Nephron progenitor cell (in vitro differentiated cells): Measurements from ENCODE around the gene EIF2B4.

ENCODE experiments used
- DNase-seq: peaks from one replicate; pipeline ENCODE4 v3.0.0; 2021
- H3K27ac Mint-ChIP-seq: 2 replicates; pipeline ENCODE4 v1.8.0; 2021; ENCODE audit warnings: mild to moderate bottlenecking, moderate library complexity, mixed read lengths
- H3K27me3 Mint-ChIP-seq: 2 replicates; pipeline ENCODE4 v1.8.0; 2021; ENCODE audit warnings: mild to moderate bottlenecking, low read depth, mixed read lengths; ENCODE audit not compliant: poor library complexity
- H3K36me3 Mint-ChIP-seq: 2 replicates; pipeline ENCODE4 v1.8.0; 2021; ENCODE audit warnings: low read depth, mixed read lengths
- H3K4me1 Mint-ChIP-seq: 2 replicates; pipeline ENCODE4 v1.8.0; 2021; ENCODE audit warnings: mixed read lengths
- H3K4me3 Mint-ChIP-seq: 2 replicates; pipeline ENCODE4 v1.8.0; 2021; ENCODE audit warnings: mild to moderate bottlenecking, moderate library complexity, mixed read lengths
- H3K9me3 Mint-ChIP-seq: 2 replicates; pipeline ENCODE4 v1.8.0; 2021; ENCODE audit warnings: mild to moderate bottlenecking, moderate library complexity, mixed read lengths
- CTCF ChIP-seq: fragments of 200-600 bp; sonication (generic); IDR thresholded peaks from 2 replicates; pipeline ENCODE4 v1.5.0; 2021; ENCODE audit warnings: antibody characterized with exemption

Gene EIF2B4

GRCh38 chr2:27370026-27370815, at the start of gene EIF2B4, which contains the start of gene SNX17:
TSS of gene EIF2B4 (minus strand) at chr2:27370338. CDS start at chr2:27370314, 24 bp downstream.
TSS of gene SNX17 (plus strand) at chr2:27370616. CDS start at chr2:27370744, 128 bp downstream.
- Mint-ChIP-seq H3K9me3 (no peaks in the 10 kb centered on the region), H3K36me3 (peaks cover 51% of the 10 kb centered on the region), H3K27me3 (peaks cover 4% of the 10 kb centered on the region), H3K4me3 (peak within 1 kb of the TSS; percentile 93), H3K27ac (peak within 1 kb of the TSS; percentile 94), H3K4me1 (peaks cover 45% of the 10 kb centered on the region)
- peak; percentile 98 for DNase-seq
- TF ChIP-seq CTCF, result peak; percentile 39

- peaks cover 4% of the 10 kb centered on the region for H3K9me3 Mint-ChIP-seq
- H3K36me3 Mint-ChIP-seq, result no peaks in the 10 kb centered on the region
- DNase-seq, result no peak
- no peak overlapping the region for H3K4me3 Mint-ChIP-seq
- peaks cover 16% of the 10 kb centered on the region for H3K4me1 Mint-ChIP-seq
- no peak overlapping the region for H3K27ac Mint-ChIP-seq
- peaks cover 26% of the 10 kb centered on the region for H3K27me3 Mint-ChIP-seq
- TF ChIP-seq CTCF, result no peak
These were observed 46.0 kb upstream of the EIF2B4 start for GRCh38 chr2:27416151-27416550.

DNA sequence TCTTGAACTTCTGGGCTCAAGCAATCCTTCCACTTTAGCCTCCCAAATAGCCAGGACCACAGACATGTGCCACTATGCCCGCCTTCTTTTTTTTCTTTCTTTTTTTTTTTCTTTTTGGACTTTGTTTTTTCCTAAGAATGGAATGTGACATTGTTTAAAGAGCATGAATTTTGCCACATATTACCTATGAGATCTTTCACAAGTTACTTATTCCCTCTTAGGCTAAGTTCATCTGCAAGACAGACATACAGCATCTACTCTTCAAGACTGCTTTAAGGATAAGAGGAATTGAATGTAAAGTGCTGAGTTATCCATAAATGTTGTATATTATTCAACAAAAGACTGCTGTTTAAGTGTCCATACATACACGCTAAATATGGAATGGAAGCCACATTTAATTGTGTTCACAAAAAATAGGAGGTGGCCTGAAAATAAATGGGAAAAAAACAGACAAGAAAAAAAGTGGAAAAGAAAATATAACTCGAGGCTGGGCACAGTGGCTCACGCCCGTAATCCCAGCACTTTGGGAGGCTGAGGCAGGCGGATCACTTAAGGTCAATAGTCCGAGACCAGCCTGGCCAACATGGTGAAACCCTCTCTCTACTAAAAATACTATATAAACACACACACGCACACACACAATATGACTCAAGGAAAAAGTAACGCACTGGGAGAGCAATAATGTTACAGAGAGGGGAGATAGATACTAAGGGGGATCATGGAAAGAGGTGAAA, 42.4 kb upstream of the EIF2B4 start:
- peaks cover 33% of the 10 kb centered on the region for H3K4me1 Mint-ChIP-seq
- TF ChIP-seq CTCF, result no peak
- no peak overlapping the region for H3K27ac Mint-ChIP-seq
- H3K36me3 Mint-ChIP-seq, result peaks cover 7% of the 10 kb centered on the region
- no peak for DNase-seq
- no peak overlapping the region for H3K4me3 Mint-ChIP-seq
- H3K27me3 Mint-ChIP-seq, result peaks cover 24% of the 10 kb centered on the region
- H3K9me3 Mint-ChIP-seq, result peaks cover 9% of the 10 kb centered on the region

DNA sequence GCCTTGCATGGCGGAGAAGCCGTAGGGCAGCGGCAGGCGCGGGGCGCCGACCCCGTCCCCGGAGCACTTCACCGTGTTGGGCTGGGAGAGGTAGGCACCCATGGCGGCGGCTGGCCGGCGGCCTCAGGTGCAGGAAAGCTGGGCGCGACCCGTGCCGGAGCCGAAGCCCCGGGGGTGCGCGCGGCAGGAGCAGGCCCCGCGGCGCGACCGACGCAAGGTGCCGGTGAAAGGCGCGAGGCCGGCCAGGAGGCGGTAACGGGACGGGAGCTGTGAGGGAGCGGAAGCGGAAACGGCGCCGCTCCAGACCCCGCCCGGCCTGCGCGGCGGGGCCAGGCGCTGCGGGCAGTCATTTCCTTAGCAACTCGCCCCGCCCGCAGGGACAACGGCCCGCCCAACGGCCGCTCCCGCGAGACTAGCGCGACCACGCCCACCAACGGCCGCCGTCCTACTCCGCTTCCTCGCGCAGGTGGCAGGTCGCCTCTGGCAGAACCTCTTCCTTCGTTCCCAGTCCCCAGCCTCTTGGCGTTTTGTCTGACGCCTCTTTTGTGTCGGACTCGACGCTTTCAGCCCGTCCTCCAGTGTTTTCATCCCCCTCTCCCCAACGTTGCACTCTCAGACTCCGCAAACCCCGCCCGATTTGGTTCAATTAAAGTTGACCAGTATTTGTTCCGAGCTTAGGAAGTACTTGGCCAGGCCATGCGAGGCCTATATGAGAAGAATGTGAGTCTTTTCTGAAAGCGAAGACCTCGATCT, 39.4 kb upstream of the EIF2B4 start, which contains the start of gene PPM1G:
Gene PPM1G (minus strand): TSS at position 271 of the 753 bp plus-strand sequence. CDS start 169 bp downstream, at position 102.
- H3K27me3 Mint-ChIP-seq, result peaks cover 24% of the 10 kb centered on the region
- peak within 1 kb of the TSS; percentile 81 for H3K27ac Mint-ChIP-seq
- TF ChIP-seq CTCF, result no peak
- peaks cover 20% of the 10 kb centered on the region for H3K36me3 Mint-ChIP-seq
- H3K4me3 Mint-ChIP-seq, result peak within 1 kb of the TSS; percentile 87
- H3K9me3 Mint-ChIP-seq, result peaks cover 9% of the 10 kb centered on the region
- H3K4me1 Mint-ChIP-seq, result peaks cover 40% of the 10 kb centered on the region
- DNase-seq, result peak; percentile 97

- Mint-ChIP-seq H3K9me3 (peaks cover 9% of the 10 kb centered on the region), H3K27me3 (peaks cover 22% of the 10 kb centered on the region), H3K36me3 (peaks cover 27% of the 10 kb centered on the region), H3K4me1 (peaks cover 40% of the 10 kb centered on the region), H3K4me3 (peak overlapping the region; percentile 85), H3K27ac (peak overlapping the region; percentile 77)
- TF ChIP-seq CTCF, result no peak
- DNase-seq, result peak; percentile 60
These were observed 38.6 kb upstream of the EIF2B4 start for GRCh38 chr2:27408601-27409320.
